ENCODE data around the gene TMCO4.
A peak's percentile ranks its signal among the peaks of the same experiment; 100 is the strongest.

Gene TMCO4

DNA sequence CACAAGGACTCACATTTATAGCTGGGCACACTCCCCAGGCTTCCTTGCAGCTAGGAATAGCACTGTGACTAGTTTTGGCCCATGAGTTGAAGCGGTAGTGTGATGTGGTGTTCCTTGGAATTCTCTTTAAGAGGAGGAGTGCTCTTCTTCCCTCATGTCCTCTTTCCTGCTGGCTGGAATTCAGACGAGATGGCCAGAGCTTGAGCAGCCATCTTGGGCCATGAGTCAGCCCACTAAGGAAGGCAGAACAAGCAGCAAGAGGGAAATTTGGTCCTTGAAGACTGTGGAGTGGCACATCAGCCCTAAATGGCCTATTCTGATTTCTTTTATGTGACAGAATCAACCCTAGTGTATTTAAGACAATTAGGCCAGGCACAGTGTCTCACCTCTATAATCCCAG lies 115.0 kb downstream of the TMCO4 start:
- DNase-seq (ENCODE audit: low spot score) = no peak

DNA sequence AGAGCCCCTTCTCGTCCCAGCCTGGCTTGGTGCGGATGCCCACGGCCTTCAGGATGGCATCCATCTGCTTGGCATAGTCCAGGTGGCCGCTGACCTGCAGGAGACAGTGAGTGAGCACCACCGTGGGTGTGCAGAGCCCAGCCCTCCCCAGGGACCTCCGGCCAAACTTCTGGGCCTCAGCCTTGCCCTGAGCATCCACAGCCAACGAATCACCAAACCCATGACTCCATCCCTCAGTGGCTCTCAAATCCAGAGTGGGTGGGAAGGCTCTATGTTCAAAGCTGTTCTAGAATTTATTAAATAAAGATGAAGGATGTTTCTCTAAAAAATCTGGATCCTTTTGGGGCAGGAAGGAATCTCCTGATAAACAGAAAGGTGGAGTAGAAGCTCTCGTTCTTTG lies 116.4 kb downstream of the TMCO4 start:
- no peak for DNase-seq (ENCODE audit: low spot score)

DNA sequence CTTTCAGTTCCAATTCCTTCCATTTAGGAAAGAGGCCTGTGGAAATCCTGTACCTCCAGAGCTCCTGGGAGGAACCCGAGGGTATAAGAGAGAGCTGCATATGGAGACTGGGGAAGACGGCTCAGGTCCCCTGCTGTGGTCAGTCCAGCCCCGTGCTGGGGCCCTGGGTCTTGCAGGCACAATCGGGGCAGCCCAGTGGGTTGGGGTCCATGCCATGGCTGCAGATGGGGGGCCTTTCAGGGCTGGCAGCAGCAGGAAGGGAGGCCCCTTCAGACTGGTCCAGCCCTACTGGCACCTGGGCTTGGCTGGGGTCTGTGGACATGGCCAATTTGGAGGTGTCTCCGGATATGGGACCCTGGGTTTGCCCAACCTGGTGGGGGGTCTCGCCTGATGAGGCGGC lies 116.8 kb downstream of the TMCO4 start:
- no peak for DNase-seq (ENCODE audit: low spot score)

DNA sequence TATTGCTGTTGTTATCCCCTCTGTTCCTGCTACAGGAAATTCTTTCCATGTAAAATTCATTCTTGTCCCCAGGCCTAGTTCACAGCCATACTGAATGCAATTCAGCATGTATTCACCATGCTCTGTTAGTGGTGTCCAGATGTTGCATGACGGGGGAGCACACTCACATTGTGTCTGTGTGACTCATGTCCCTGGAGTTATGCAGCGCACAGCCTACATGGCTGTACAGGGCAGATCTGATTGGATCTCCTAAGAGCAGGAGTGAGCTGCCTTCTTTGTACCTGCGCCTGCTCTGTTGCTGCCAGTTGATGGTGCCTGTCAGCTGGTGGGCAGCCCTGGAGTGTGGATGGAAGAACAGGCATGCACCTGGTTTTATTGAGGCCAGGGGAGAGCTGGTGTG lies 117.5 kb downstream of the TMCO4 start:
- DNase-seq (ENCODE audit: low spot score) = peak; percentile 91

DNA sequence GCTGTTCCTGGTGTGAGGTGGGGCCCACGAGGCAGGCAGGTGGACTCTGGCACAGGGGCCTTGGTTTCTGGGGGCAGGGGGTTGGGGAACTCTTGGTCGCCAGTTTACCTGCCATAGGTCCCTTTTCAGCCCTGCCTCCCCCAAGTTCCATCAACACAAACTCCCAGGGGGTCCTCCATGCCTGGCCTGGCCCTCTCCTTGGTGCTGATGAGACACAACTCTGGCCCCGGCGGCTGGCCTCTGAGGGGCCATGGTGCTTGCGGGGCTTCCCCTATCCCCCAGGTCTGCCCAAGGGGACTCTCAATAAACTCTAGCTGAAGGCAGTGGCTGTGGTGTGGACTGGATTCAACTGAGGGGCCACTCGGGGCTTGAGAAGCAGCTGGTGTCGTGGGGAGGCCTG lies 119.1 kb downstream of the TMCO4 start:
- no peak for DNase-seq (ENCODE audit: low spot score)

DNA sequence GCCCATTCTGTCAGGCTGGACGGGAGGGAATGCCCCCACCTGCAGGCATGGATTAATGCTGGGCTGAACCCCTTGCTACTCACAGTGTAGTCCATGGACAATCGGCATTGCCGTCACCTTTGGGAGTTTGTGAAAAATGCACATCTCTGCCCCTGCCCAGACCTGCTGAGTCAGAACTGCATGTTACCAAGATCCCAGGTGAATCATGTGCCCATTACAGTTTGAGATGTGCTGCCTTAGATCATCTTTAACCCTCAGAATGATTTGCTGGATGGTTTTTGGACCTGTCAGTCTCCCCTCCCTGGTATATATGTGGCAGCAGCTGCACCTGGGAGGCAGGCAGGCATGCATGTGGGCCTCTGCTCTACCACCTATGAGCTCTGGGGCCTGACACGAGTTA lies 120.0 kb downstream of the TMCO4 start:
- no peak for DNase-seq (ENCODE audit: low spot score)

DNA sequence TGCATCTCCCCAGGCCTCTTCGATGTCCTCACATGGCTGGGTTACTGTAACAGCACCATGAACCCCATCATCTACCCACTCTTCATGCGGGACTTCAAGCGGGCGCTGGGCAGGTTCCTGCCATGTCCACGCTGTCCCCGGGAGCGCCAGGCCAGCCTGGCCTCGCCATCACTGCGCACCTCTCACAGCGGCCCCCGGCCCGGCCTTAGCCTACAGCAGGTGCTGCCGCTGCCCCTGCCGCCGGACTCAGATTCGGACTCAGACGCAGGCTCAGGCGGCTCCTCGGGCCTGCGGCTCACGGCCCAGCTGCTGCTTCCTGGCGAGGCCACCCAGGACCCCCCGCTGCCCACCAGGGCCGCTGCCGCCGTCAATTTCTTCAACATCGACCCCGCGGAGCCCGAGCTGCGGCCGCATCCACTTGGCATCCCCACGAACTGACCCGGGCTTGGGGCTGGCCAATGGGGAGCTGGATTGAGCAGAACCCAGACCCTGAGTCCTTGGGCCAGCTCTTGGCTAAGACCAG lies 120.7 kb downstream of the TMCO4 start:
- DNase-seq (ENCODE audit: low spot score) = no peak

DNA sequence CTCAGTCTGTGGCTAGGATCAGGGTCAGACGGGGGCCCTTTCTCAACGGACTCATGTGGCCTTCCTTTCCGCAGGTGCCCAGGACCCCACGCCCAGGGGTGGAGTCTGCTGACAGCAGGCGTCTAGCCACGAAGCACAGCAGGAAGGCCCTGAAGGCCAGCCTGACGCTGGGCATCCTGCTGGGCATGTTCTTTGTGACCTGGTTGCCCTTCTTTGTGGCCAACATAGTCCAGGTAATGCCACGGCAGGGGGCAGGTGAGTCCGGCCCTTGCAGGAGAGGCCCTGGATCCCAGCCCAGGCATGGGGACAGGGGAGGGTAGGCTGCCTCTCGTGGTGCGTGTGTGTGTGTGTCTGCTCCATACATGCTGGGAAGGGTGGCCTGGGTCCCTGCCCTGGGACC lies 121.2 kb downstream of the TMCO4 start:
- DNase-seq (ENCODE audit: low spot score) = no peak

DNA sequence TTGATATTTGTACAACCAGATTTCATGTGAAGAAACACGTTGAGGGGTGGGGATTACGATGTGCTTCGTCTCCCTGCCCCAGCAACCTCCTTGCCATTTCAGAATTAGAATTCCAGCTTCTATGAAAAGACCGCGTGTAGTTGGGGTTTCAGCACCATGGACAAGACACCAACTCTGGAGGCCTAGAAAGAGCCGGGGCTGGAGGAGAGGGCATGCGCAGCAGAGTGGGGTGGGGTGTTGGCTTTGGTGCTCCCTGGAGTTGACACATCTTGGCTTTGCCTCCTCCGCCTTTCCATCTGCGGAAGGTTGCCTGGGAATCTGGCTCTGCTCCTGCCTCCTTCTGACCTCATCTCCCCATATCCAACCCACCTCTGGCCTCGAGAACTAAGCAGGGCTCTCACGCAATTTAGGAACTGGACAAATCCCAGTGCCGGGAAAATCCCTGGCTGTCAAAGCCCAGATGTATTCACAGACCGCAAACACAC lies 123.2 kb downstream of the TMCO4 start:
- peak; percentile 99 for DNase-seq (ENCODE audit: low spot score)

DNA sequence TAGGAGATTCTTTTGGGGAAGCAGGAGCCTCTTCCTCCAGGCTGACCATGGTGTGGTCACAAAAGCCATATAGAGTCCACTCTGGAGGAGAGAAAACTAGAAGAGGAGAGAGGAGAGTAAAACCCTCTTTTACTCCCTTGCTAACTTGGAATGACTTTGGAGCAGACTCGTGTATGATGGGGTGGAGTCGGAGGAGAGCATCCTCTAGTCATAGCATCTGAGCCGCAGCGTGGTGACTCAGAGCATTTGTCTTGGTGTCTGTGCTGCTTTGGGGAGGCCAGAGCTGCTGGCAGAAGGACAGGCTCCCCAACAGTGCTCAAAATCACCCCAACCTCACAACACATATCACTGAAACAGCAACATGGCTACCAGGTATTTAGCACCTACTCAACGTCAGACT lies 123.9 kb downstream of the TMCO4 start:
- no peak for DNase-seq (ENCODE audit: low spot score)

DNA sequence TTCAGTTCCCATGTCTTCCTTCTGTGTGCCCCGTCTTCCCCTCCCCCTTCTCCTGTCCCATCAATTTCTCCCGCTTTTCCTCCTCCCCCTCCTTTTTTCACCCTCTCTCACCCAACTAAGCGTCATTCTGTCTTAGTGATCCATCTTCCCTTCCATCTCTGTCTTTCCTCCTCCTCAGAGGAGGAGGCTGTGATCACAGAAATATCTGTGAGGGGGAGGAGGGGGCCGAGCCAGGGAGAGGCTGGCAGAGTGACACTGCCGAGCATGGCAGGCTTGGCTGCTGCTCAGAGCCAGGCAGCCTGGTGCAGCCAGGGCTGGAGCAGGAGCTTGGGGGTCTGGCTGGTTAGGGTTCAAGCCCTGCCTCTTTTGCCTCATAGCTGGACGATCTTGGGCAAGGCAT lies 127.5 kb downstream of the TMCO4 start:
- no peak for DNase-seq (ENCODE audit: low spot score)

DNA sequence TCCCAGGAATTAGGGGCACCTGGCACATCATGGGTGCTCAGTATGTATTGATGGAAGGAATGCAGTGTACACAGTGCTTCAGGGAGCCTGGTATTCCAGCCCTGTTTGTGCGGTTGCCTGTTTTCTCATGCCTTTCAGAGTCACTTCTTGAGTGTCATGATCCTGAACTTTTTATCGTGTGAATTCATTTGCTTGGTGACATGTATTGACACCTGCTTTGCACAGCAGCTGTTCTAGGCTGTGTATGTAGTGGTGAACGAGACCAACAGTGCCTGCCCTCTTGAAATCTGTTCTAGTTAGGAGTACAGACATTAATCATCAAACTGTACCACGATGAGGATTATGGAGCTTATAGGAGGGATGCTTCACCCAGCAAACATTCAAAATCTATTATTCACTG lies 128.9 kb downstream of the TMCO4 start:
- DNase-seq (ENCODE audit: low spot score) = no peak

DNA sequence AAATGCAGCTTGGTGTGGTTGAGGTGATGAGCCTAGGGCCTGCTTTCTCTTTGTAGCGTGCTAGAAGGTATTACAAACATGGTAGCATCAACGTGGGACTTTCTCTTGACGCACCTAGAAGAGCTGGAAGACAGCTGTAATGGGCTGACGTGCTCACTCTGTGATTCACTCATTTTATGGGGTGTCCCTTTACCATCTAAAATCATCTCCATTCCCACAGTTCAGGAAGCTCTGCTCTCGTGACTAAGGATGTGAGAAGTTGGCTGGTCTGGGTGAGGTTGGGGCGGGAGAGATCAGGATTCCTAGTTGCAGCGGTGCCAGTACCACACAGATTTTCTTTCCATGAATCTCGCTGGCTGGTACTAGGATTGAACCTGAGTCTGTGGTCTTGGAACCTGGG lies 130.8 kb downstream of the TMCO4 start:
- DNase-seq (ENCODE audit: low spot score) = no peak

DNA sequence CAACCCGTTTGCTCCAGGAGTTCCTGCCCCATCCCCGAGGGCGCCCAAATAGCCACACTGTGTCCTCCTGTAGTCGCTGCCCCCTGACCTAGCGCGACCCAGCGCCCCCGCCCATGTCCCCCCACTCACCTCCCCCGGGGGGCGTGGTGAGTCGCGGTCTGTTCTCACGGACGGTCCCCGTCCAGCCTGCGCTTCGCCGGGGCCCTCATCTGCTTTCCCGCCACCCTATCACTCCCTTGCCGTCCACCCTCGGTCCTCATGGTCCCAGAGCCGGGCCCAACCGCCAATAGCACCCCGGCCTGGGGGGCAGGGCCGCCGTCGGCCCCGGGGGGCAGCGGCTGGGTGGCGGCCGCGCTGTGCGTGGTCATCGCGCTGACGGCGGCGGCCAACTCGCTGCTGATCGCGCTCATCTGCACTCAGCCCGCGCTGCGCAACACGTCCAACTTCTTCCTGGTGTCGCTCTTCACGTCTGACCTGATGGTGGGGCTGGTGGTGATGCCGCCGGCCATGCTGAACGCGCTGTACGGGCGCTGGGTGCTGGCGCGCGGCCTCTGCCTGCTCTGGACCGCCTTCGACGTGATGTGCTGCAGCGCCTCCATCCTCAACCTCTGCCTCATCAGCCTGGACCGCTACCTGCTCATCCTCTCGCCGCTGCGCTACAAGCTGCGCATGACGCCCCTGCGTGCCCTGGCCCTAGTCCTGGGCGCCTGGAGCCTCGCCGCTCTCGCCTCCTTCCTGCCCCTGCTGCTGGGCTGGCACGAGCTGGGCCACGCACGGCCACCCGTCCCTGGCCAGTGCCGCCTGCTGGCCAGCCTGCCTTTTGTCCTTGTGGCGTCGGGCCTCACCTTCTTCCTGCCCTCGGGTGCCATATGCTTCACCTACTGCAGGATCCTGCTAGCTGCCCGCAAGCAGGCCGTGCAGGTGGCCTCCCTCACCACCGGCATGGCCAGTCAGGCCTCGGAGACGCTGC lies 133.9 kb downstream of the TMCO4 start:
- no peak for DNase-seq (ENCODE audit: low spot score)

DNA sequence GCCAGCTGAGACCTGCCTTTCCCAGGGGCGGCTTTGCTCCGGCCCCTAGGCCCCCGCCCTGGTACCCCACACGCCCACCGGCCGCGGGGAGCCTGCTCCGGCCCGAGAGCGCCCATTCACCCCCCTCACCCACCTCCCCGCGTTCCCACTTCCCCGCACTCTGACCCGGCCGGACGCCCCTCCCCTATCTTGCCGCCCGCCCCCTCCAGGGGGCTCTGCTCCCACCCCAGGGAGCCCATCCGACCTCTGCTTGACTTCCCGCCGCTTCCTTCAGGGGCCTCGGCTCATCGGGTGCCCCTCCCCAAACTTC lies 134.6 kb downstream of the TMCO4 start:
- DNase-seq (ENCODE audit: low spot score) = no peak

DNA sequence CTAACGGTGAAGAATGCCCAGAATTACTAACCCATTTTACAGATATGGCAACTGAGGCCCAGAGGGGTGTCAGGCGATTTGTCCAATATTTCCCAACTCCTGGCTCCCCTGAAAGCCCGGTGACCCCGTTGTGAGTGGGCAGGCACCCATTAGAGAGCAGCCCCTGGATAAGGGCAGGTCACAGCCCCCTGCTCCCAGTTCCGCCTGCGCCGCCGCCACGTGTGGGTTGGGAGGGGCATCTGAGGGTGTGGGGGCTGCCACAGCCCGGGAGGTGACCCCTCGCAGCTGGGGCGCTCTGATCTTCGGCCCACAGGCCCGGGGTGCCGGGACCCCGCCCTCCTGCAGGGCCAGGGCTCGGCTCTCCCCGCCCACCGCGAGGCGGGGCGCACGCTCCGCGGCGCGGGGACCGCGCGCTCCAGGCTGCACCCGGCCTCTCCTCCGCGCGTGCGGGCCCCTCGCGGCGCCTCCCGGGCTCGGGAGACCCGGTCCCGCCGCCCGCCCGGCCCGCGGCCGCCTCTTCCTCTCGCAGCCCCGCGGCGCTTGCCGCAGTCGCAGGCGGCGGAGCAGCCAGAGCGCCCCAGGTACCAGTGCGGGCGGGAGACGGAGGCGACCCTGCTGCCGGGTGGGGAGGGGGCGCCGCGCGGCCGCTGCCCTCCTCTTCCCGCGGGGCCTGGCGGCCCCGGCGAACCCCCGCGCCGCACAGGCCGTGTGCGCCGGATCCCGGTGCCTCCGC lies 135.1 kb downstream of the TMCO4 start, which contains the start of gene HTR6:
HTR6 (plus strand) TSS at position 423 of the 733 bp plus-strand sequence. CDS start 879 bp downstream, outside the sequence.
- DNase-seq (ENCODE audit: low spot score) = peak; percentile 69

DNA sequence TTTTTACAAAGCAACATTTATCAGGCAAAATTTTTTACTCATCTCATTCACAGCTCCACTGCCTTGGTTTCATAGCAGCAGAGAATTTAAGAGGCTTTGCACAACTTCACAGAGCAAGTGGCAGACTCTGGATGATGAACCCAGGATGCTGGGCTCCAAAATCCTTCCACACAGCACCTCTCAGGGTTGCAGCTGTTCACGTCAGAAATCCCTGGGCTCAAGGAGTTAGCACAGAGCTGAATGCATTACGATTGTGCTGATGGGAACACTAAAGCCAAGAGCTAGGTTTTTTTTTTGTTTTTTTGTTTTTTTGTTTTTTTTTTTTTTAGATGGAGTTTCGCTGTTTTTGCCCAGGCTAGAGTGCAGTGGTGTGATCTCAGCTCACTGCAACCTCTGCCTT lies 137.4 kb downstream of the TMCO4 start:
- DNase-seq (ENCODE audit: low spot score) = no peak

DNA sequence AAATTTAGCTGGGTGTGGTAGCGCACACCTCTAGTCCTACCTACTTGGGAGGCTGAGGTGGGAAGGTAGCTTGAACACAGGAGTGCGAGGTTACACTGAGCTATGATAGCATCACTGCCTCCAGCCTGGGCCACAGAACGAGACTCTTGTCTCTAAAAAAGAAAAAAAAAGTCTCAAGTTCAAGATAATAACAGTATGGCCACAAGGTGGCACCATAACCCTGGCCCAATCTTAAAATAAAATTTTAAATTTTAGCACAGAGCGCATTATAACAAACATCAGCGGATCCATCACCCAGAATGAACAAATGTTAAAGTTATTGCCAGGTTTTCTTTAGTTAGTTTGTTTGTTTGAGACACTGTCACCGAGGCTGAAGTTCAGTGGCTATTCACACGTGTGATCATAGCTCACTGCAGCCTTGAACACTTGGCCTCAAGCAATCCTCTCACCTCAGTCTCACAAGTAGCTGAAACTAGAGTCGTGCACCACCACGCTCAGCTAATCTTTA lies 137.9 kb downstream of the TMCO4 start:
- peak; percentile 42 for DNase-seq (ENCODE audit: low spot score)

DNA sequence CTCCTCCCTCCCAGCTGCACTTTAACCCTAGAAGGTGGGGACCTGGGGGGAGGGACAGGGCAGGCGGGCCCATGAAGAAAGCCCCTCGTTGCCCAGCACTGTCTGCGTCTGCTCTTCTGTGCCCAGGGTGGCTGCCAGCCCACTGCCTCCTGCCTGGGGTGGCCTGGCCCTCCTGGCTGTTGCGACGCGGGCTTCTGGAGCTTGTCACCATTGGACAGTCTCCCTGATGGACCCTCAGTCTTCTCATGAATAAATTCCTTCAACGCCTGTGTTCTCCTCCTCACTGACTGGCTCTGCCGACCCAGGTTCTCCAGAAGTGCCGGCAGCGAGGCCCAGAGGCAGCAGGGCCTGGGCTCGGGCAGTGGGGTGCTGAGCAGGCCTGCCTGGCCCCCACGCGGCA lies 141.5 kb downstream of the TMCO4 start:
- DNase-seq (ENCODE audit: low spot score) = no peak

DNA sequence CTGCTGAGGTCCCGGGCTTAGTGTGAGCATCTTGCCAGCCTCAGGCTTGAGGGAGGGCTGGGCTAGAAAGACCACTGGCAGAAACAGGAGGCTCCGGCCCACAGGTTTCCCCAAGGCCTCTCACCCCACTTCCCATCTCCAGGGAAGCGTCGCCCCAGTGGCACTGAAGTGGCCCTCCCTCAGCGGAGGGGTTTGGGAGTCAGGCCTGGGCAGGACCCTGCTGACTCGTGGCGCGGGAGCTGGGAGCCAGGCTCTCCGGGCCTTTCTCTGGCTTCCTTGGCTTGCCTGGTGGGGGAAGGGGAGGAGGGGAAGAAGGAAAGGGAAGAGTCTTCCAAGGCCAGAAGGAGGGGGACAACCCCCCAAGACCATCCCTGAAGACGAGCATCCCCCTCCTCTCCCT lies 142.2 kb downstream of the TMCO4 start:
- DNase-seq (ENCODE audit: low spot score) = no peak

DNA sequence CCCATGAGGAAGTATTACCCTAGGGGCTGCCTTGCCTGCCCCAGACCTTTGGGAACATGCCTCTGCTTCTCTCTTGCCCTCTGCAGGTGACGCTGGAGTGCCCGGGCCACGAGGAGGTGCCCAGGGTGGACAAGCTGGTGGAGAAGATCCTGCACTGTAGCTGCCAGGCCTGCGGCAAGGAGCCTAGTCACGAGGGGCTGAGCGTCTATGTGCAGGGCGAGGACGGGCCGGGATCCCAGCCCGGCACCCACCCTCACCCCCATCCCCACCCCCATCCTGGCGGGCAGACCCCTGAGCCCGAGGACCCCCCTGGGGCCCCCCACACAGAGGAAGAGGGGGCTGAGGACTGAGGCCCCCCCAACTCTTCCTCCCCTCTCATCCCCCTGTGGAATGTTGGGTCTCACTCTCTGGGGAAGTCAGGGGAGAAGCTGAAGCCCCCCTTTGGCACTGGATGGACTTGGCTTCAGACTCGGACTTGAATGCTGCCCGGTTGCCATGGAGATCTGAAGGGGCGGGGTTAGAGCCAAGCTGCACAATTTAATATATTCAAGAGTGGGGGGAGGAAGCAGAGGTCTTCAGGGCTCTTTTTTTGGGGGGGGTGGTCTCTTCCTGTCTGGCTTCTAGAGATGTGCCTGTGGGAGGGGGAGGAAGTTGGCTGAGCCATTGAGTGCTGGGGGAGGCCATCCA lies 142.8 kb downstream of the TMCO4 start:
- DNase-seq (ENCODE audit: low spot score) = no peak

DNA sequence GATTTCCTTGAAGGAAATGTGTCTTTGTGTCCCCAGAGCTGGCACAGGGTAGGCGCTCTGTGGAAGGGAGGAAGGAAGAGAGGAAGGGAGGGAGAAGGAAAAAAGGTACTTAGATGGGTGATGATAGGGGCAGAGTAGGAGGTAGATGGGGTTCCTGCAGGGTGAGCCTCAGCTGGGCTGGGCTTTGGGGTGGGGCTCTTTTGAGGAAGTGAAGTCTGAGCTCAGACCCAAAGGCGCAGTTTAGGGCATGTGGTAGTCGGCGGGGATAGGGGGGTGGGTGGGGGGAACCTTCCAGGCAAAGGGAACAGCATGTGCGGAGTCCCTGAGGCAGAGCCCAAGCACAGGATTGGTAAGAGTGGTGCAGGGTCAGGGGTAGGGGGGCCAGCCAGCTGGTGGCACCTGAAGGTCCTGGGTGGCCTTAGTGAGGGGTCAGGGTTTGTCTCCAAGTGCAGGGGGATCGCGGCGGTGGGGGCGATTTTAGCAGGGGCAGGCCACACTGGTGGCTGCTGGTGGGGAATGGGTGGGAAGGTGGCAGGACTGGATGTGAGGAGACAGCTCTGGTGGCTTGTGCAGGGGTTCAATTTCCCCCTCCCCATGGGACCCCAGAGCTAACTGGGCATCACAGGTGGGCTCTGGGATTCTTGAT lies 143.5 kb downstream of the TMCO4 start:
- DNase-seq (ENCODE audit: low spot score) = no peak
